Fibroblast of pulmonary artery (primary cell): ENCODE results near the gene HDAC4.

ENCODE experiments used
- DNase-seq: peaks from one replicate; pipeline ENCODE4 v3.0.0-alpha.2; 2010; ENCODE audit warnings: low read depth
- H3K4me3 ChIP-seq: replicated peaks from 2 replicates; pipeline ENCODE4 v1.5.1; 2011; ENCODE audit warnings: low read depth, mild to moderate bottlenecking, control low read depth, low read length, moderate library complexity
- CTCF ChIP-seq: IDR thresholded peaks from 2 replicates; pipeline ENCODE4 v1.5.1; 2011; ENCODE audit warnings: mild to moderate bottlenecking, control low read depth, low read length, inconsistent platforms; ENCODE audit errors: missing control alignments

HDAC4 gene

GRCh38 chr2:239368321-239368720 lies 32.5 kb downstream of the HDAC4 start:
- TF ChIP-seq CTCF: no peak
- no peak for DNase-seq
- H3K4me3 ChIP-seq: no peak overlapping the region

GRCh38 chr2:239366740-239367139 lies 34.1 kb downstream of the HDAC4 start:
- H3K4me3 ChIP-seq: no peak overlapping the region
- no peak for TF ChIP-seq CTCF
- DNase-seq: no peak

- no peak for TF ChIP-seq CTCF
- DNase-seq: no peak
- no peak overlapping the region for H3K4me3 ChIP-seq
These were observed 34.9 kb downstream of the HDAC4 start for GRCh38 chr2:239365782-239366435.

- H3K4me3 ChIP-seq: no peak overlapping the region
- DNase-seq: no peak
- TF ChIP-seq CTCF: no peak
These were observed 35.6 kb downstream of the HDAC4 start for GRCh38 chr2:239365071-239365781.

- no peak overlapping the region for H3K4me3 ChIP-seq
- no peak for DNase-seq
- TF ChIP-seq CTCF: no peak
These were observed 36.7 kb downstream of the HDAC4 start for GRCh38 chr2:239363946-239364637.

- no peak for DNase-seq
- no peak for TF ChIP-seq CTCF
These were observed 38.3 kb downstream of the HDAC4 start for GRCh38 chr2:239362507-239362906.

More at GRCh38 chr2:239362507-239362906, 38.3 kb downstream of the HDAC4 start:
- no peak overlapping the region for H3K4me3 ChIP-seq
